Activated CD4-positive, alpha-beta T cell treated with anti-CD3 and anti-CD28 coated beads, Interleukin-2, amount 50 U/mL, for 4 hours (primary cell): ENCODE measurements around the gene SLC2A4.

Source experiments
- DNase-seq, 2 experiments: peaks; one replicate each; pipeline ENCODE4 v3.0.0-alpha.2; 2020

SLC2A4 gene

GRCh38 chr17:7307686-7308624, 26.4 kb downstream of the SLC2A4 start:
- peak; percentile 44 to 51 for DNase-seq

- DNase-seq = peak; percentile 87 to 90
Observed at GRCh38 chr17:7308625-7309433, 27.3 kb downstream of the SLC2A4 start.

GRCh38 chr17:7309628-7310027, 28.1 kb downstream of the SLC2A4 start:
- DNase-seq = no peak

GRCh38 chr17:7311110-7311705, 29.7 kb downstream of the SLC2A4 start:
- DNase-seq = no peak

GRCh38 chr17:7312432-7313087, 31.0 kb downstream of the SLC2A4 start:
- DNase-seq = no peak

- DNase-seq = no peak
Observed at GRCh38 chr17:7313088-7313889, 31.8 kb downstream of the SLC2A4 start.

- DNase-seq = no peak
Observed at GRCh38 chr17:7313890-7314718, 32.6 kb downstream of the SLC2A4 start.

GRCh38 chr17:7314719-7315569, 33.4 kb downstream of the SLC2A4 start, which contains the start of gene GPS2:
Gene GPS2, minus strand, starts transcription at chr17:7315360. Its CDS starts 308 bp downstream, at chr17:7315052.
- peak; percentile 90 to 91 for DNase-seq

GRCh38 chr17:7315570-7316235, 34.2 kb downstream of the SLC2A4 start:
- DNase-seq = no peak

- DNase-seq = no peak
Observed at GRCh38 chr17:7317161-7317803, 35.8 kb downstream of the SLC2A4 start.

GRCh38 chr17:7318121-7318860, 36.8 kb downstream of the SLC2A4 start:
- no peak for DNase-seq

- no peak for DNase-seq
Observed at GRCh38 chr17:7321466-7321865, 39.9 kb downstream of the SLC2A4 start.

- no peak for DNase-seq
Observed at GRCh38 chr17:7322520-7323194, 41.1 kb downstream of the SLC2A4 start.

- DNase-seq = peak; percentile 57 to 59
Observed at GRCh38 chr17:7323731-7324437, 42.4 kb downstream of the SLC2A4 start.

- DNase-seq = no peak
Observed at GRCh38 chr17:7324438-7324779, 42.9 kb downstream of the SLC2A4 start.

- no peak for DNase-seq
Observed at GRCh38 chr17:7325031-7325528, 43.6 kb downstream of the SLC2A4 start.

- no peak for DNase-seq
Observed at GRCh38 chr17:7326186-7326585, 44.7 kb downstream of the SLC2A4 start.
